ENCODE measurements around the gene LRP5.

LRP5 gene

GRCh38 chr11:68345776-68346461 is 33.5 kb downstream of the LRP5 start:
- H3K4me1 ChIP-seq (ENCODE audit: insufficient read depth, low read length) = peaks cover 59% of the 10 kb centered on the region
- peaks cover 4% of the 10 kb centered on the region for H3K36me3 ChIP-seq (ENCODE audit: insufficient read depth, low read length)
- no peaks in the 10 kb centered on the region for H3K9me3 ChIP-seq (ENCODE audit: low read length)
- H3K27ac ChIP-seq (ENCODE audit: low read depth, low read length) = no peak overlapping the region
- H3K4me3 ChIP-seq (ENCODE audit: low read depth in 1 of 2, low read length in 2 of 2) = peak overlapping the region in 1 of 2 donors; percentile 21
- H3K27me3 ChIP-seq (ENCODE audit: control insufficient read depth in 1 of 2, insufficient read depth in 2 of 2, low read length in 2 of 2) = no peaks in the 10 kb centered on the region
- H3K9ac ChIP-seq (ENCODE audit: low read length) = no peak overlapping the region

DNA sequence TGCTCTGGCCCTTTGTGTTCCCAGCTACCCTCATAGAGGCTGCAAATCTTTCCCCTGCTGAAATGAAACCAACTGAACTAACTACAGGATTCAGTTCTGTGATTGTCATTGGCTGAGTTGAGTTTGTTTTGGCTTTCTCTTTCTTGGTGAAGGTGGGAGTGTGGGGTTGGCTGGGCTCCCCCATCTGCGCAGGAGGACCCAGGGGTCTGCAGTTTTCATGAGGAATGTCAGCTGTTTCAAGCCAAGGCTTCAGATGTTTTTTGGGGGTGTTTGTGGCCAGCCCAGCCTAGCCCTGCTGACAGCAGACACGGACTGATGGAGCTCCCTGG is 34.0 kb downstream of the LRP5 start:
- Histone ChIP-seq H3K36me3 (ENCODE audit: insufficient read depth, low read length) (peaks cover 4% of the 10 kb centered on the region), H3K4me3 (ENCODE audit: low read depth in 1 of 2, low read length in 2 of 2) (peak overlapping the region in 1 of 2 donors; percentile 21), H3K9ac (ENCODE audit: low read length) (no peak overlapping the region), H3K9me3 (ENCODE audit: low read length) (no peaks in the 10 kb centered on the region), H3K27ac (ENCODE audit: low read depth, low read length) (no peak overlapping the region), H3K27me3 (ENCODE audit: control insufficient read depth in 1 of 2, insufficient read depth in 2 of 2, low read length in 2 of 2) (no peaks in the 10 kb centered on the region), H3K4me1 (ENCODE audit: insufficient read depth, low read length) (peaks cover 60% of the 10 kb centered on the region)

GRCh38 chr11:68347345-68347744 is 35.0 kb downstream of the LRP5 start:
- H3K4me1 ChIP-seq (ENCODE audit: insufficient read depth, low read length) = peaks cover 60% of the 10 kb centered on the region
- H3K27ac ChIP-seq (ENCODE audit: low read depth, low read length) = no peak overlapping the region

DNA sequence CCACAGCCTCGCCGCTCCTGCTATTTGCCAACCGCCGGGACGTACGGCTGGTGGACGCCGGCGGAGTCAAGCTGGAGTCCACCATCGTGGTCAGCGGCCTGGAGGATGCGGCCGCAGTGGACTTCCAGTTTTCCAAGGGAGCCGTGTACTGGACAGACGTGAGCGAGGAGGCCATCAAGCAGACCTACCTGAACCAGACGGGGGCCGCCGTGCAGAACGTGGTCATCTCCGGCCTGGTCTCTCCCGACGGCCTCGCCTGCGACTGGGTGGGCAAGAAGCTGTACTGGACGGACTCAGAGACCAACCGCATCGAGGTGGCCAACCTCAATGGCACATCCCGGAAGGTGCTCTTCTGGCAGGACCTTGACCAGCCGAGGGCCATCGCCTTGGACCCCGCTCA is 35.5 kb downstream of the LRP5 start:
- Histone ChIP-seq H3K27ac (ENCODE audit: low read depth, low read length) (no peak overlapping the region), H3K9me3 (ENCODE audit: low read length) (no peaks in the 10 kb centered on the region), H3K4me3 (ENCODE audit: low read depth in 1 of 2, low read length in 2 of 2) (no peak overlapping the region), H3K27me3 (ENCODE audit: control insufficient read depth in 1 of 2, insufficient read depth in 2 of 2, low read length in 2 of 2) (no peaks in the 10 kb centered on the region), H3K4me1 (ENCODE audit: insufficient read depth, low read length) (peaks cover 60% of the 10 kb centered on the region), H3K36me3 (ENCODE audit: insufficient read depth, low read length) (peaks cover 4% of the 10 kb centered on the region), H3K9ac (ENCODE audit: low read length) (no peak overlapping the region)

More at GRCh38 chr11:68347345-68347744, 35.0 kb downstream of the LRP5 start:
- Histone ChIP-seq H3K9ac (ENCODE audit: low read length) (no peak overlapping the region), H3K27me3 (ENCODE audit: control insufficient read depth in 1 of 2, insufficient read depth in 2 of 2, low read length in 2 of 2) (no peaks in the 10 kb centered on the region), H3K9me3 (ENCODE audit: low read length) (no peaks in the 10 kb centered on the region), H3K4me3 (ENCODE audit: low read depth in 1 of 2, low read length in 2 of 2) (no peak overlapping the region), H3K36me3 (ENCODE audit: insufficient read depth, low read length) (peaks cover 4% of the 10 kb centered on the region)

DNA sequence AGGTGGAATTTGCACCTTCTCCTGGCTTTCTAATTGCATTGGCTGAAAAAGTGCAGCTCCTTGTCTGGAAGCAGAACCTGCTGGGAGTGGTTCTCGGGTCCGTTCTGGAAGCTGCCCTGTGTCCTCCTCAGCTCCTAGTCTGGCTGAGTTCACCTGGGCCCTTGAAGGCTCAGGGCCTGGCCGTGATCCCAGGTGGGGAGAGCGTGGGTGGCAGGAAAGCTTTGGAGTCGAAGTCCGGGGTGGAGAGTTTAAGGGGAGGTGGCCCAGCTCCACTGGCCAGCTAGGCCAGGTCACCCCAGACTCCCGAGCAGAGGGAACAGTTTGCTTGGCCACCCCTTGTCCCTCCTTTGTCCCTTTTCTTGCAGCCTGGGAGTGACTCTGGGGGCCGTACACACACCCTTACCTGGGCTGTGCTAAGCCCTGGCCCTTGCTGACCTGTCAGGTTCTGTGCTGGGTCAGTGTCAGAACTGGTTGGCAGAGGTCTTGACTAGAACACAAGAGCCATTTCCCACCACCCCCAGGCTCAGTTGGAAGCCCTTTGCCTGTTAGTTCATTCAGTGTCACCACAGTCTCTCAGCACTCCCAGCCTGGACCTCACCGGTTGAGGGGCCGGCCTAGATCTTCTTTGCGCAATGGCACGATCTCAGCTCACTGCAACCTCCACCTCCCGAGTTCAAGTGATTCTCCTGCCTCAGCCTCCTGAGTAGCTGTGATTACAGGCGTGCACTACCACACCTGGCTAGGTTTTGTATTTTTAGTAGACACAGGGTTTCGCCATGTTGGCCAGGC is 37.3 kb downstream of the LRP5 start:
- Histone ChIP-seq H3K9me3 (ENCODE audit: low read length) (no peaks in the 10 kb centered on the region), H3K27me3 (ENCODE audit: control insufficient read depth in 1 of 2, insufficient read depth in 2 of 2, low read length in 2 of 2) (no peaks in the 10 kb centered on the region), H3K4me3 (ENCODE audit: low read depth in 1 of 2, low read length in 2 of 2) (no peak overlapping the region), H3K36me3 (ENCODE audit: insufficient read depth, low read length) (peaks cover 4% of the 10 kb centered on the region), H3K27ac (ENCODE audit: low read depth, low read length) (peak overlapping the region; percentile 52), H3K4me1 (ENCODE audit: insufficient read depth, low read length) (peaks cover 67% of the 10 kb centered on the region), H3K9ac (ENCODE audit: low read length) (no peak overlapping the region)

- Histone ChIP-seq H3K27me3 (ENCODE audit: control insufficient read depth in 1 of 2, insufficient read depth in 2 of 2, low read length in 2 of 2) (no peaks in the 10 kb centered on the region), H3K27ac (ENCODE audit: low read depth, low read length) (peak overlapping the region; percentile 14), H3K9me3 (ENCODE audit: low read length) (no peaks in the 10 kb centered on the region), H3K9ac (ENCODE audit: low read length) (no peak overlapping the region), H3K4me3 (ENCODE audit: low read depth in 1 of 2, low read length in 2 of 2) (peak overlapping the region in 1 of 2 donors; percentile 26), H3K36me3 (ENCODE audit: insufficient read depth, low read length) (peaks cover 4% of the 10 kb centered on the region), H3K4me1 (ENCODE audit: insufficient read depth, low read length) (peaks cover 78% of the 10 kb centered on the region)
Observed at GRCh38 chr11:68350759-68351449, 38.5 kb downstream of the LRP5 start.

- Histone ChIP-seq H3K4me3 (ENCODE audit: low read depth in 1 of 2, low read length in 2 of 2) (no peak overlapping the region), H3K4me1 (ENCODE audit: insufficient read depth, low read length) (peaks cover 76% of the 10 kb centered on the region), H3K27me3 (ENCODE audit: control insufficient read depth in 1 of 2, insufficient read depth in 2 of 2, low read length in 2 of 2) (no peaks in the 10 kb centered on the region), H3K27ac (ENCODE audit: low read depth, low read length) (peak overlapping the region; percentile 84), H3K9me3 (ENCODE audit: low read length) (no peaks in the 10 kb centered on the region), H3K36me3 (ENCODE audit: insufficient read depth, low read length) (peaks cover 4% of the 10 kb centered on the region), H3K9ac (ENCODE audit: low read length) (no peak overlapping the region)
Observed at GRCh38 chr11:68351450-68352275, 39.3 kb downstream of the LRP5 start.

- peaks cover 5% of the 10 kb centered on the region for H3K36me3 ChIP-seq (ENCODE audit: insufficient read depth, low read length)
- no peak overlapping the region for H3K4me3 ChIP-seq (ENCODE audit: low read depth in 1 of 2, low read length in 2 of 2)
- H3K27ac ChIP-seq (ENCODE audit: low read depth, low read length) = peak overlapping the region; percentile 84
- H3K27me3 ChIP-seq (ENCODE audit: control insufficient read depth in 1 of 2, insufficient read depth in 2 of 2, low read length in 2 of 2) = no peaks in the 10 kb centered on the region
- no peaks in the 10 kb centered on the region for H3K9me3 ChIP-seq (ENCODE audit: low read length)
- peaks cover 76% of the 10 kb centered on the region for H3K4me1 ChIP-seq (ENCODE audit: insufficient read depth, low read length)
- peak overlapping the region; percentile 24 for H3K9ac ChIP-seq (ENCODE audit: low read length)
Observed at GRCh38 chr11:68352591-68352990, 40.2 kb downstream of the LRP5 start.

GRCh38 chr11:68353118-68353517 is 40.7 kb downstream of the LRP5 start:
- H3K9ac ChIP-seq (ENCODE audit: low read length) = peak overlapping the region; percentile 24
- H3K4me1 ChIP-seq (ENCODE audit: insufficient read depth, low read length) = peaks cover 76% of the 10 kb centered on the region
- no peaks in the 10 kb centered on the region for H3K9me3 ChIP-seq (ENCODE audit: low read length)
- H3K4me3 ChIP-seq (ENCODE audit: low read depth in 1 of 2, low read length in 2 of 2) = no peak overlapping the region
- peaks cover 10% of the 10 kb centered on the region for H3K36me3 ChIP-seq (ENCODE audit: insufficient read depth, low read length)
- no peaks in the 10 kb centered on the region for H3K27me3 ChIP-seq (ENCODE audit: control insufficient read depth in 1 of 2, insufficient read depth in 2 of 2, low read length in 2 of 2)
- peak overlapping the region; percentile 84 for H3K27ac ChIP-seq (ENCODE audit: low read depth, low read length)

GRCh38 chr11:68353669-68354068 is 41.3 kb downstream of the LRP5 start:
- H3K36me3 ChIP-seq (ENCODE audit: insufficient read depth, low read length) = peaks cover 15% of the 10 kb centered on the region
- H3K9ac ChIP-seq (ENCODE audit: low read length) = peak overlapping the region; percentile 24
- peaks cover 81% of the 10 kb centered on the region for H3K4me1 ChIP-seq (ENCODE audit: insufficient read depth, low read length)
- H3K27ac ChIP-seq (ENCODE audit: low read depth, low read length) = peak overlapping the region; percentile 84
- no peaks in the 10 kb centered on the region for H3K27me3 ChIP-seq (ENCODE audit: control insufficient read depth in 1 of 2, insufficient read depth in 2 of 2, low read length in 2 of 2)
- peak overlapping the region in 1 of 2 donors; percentile 23 for H3K4me3 ChIP-seq (ENCODE audit: low read depth in 1 of 2, low read length in 2 of 2)
- no peaks in the 10 kb centered on the region for H3K9me3 ChIP-seq (ENCODE audit: low read length)
